Heart right ventricle (tissue), 16 donors: ENCODE data around the gene HBP1. TPM values are rescaled to one million over a fixed set of nuclear protein-coding genes. Genes with fewer than 3 reads are reported as not detected.

ENCODE experiments used
- ATAC-seq, 8 donors: fragments of 200-7000 bp; cut with Tn5 transposase; one replicate each; pipeline ENCODE4 v1.9.1; 2020; ENCODE audit warnings: mild to moderate bottlenecking in 8 of 8, moderate library complexity in 8 of 8, moderate number of reproducible peaks in 1 of 8
- DNase-seq, 2 donors: peaks; one replicate each; pipeline ENCODE4 v3.0.0-alpha.2; 2020
- H3K27ac ChIP-seq, 10 donors: fragments of 200-600 bp; sonication (generic) in 2 of 10; one replicate each; pipeline versions ENCODE4 v1.5.0 to v1.8.0; 2020 to 2022; ENCODE audit warnings: mild to moderate bottlenecking in 3 of 10
- H3K27me3 ChIP-seq, 7 donors: fragments of 200-600 bp; one replicate each; pipeline ENCODE4 v1.8.0; 2021 to 2022; ENCODE audit warnings: mild to moderate bottlenecking in 2 of 7
- H3K36me3 ChIP-seq, 9 donors: fragments of 200-600 bp; sonication (generic) in 1 of 9; one replicate each; pipeline versions ENCODE4 v1.5.0 to v1.8.0; 2020 to 2022; ENCODE audit warnings: mild to moderate bottlenecking in 2 of 9
- H3K4me1 ChIP-seq, 9 donors: fragments of 200-600 bp; sonication (generic) in 1 of 9; one replicate each; pipeline versions ENCODE4 v1.5.0 to v1.8.0; 2020 to 2022; ENCODE audit warnings: mild to moderate bottlenecking in 4 of 9
- H3K4me3 ChIP-seq, 10 donors: fragments of 200-600 bp; sonication (generic) in 2 of 10; one replicate each; pipeline versions ENCODE4 v1.5.0 to v1.8.0; 2020 to 2022; ENCODE audit warnings: mild to moderate bottlenecking in 7 of 10, moderate library complexity in 2 of 10
- H3K9me3 ChIP-seq, 11 donors: fragments of 200-600 bp in 10 of 11; sonication (generic) in 2 of 11; one replicate each; pipeline versions ENCODE4 v1.5.0 to v1.8.0; 2013 to 2022; ENCODE audit warnings: mild to moderate bottlenecking in 2 of 11, control low read depth in 1 of 11, moderate library complexity in 1 of 11
- WGBS, 2 donors: extraction: QIAGEN DNeasy Blood & Tissue Kit; methylation state at CpG; one replicate each; pipeline ENCODE4 v1.1.7; 2013; ENCODE audit warnings: inconsistent platforms in 1 of 2; 5-methylcytosine and 5-hydroxymethylcytosine counted together
- intact Hi-C, 10 donors: fragments of 100-400 bp; cut with DNase I; formaldehyde crosslinking; loops; one replicate each; pipeline versions ENCODE4 v1.11.1 to v1.14.2; 2022
- polyA plus RNA-seq, 2 donors: library from polyadenylated mRNA; stranded (reverse); fragments of 200-250 nt; gene quantifications; one replicate each; pipeline ENCODE4 v1.2.3, GENCODE V29; 2013
- total RNA-seq, 10 donors: library from RNA; stranded (reverse); fragmentation: NEBNext Ultra II Directional in 3 of 10; extraction: Animal tissue kit (Norgen Biotek cat#: 25700) in 3 of 10; gene quantifications; one replicate each; pipeline versions ENCODE4 v1.2.1 to v1.2.4, GENCODE V29; 2021 to 2023
- TF ChIP-seq, protein P1 (sequence below), 9 donors: fragments of 200-600 bp; sonication (generic) in 2 of 9; IDR thresholded peaks; one replicate each; pipeline versions ENCODE4 v1.5.0 to v1.8.0; 2021 to 2022; ENCODE audit warnings: antibody characterized with exemption in 9 of 9, mild to moderate bottlenecking in 5 of 9, moderate library complexity in 1 of 9
- donor health status: Arrhythmogenic right ventricular cardiomyopathy.
- donor health status: ischemic (EF 13 %, LVEDD 7.1; RV severe dilation, severe dysfunction).
- donor health status: healthy with polysubstance abuse.
- donor health status: DM: no; HTN: yes; CAD: no.
- donor health status: DM: no; HTN: no; CAD: no.
- donor health status: ischemic (EF 25% LVEDD 6.9; RV normal size, moderate dysfunction).
- donor health status: ischemic (EF 25% LVEDD 5.7; RV mildly dilated, moderate dysfunction).
- donor health status: healthy.
- donor health status: DM: yes; HTN: yes; CAD: no.
- donor health status: Ischemic cardiomyopathy.
- donor health status: ischemic (EF 35%, LVEDD 5.7; RV mildly dilated, moderate dysfunction).
- donor health status: nonischemic (EF 11% LVEDD 7.7; RV severe dilation, severe dysfunction).
- donor health status: DM: yes; HTN: yes; CAD: no.
- donor health status: PGD.
- donor health status: ischemic (EF 29% LVEDD 5.4; RV normal size, mild dysfunction).
- donor health status: nonischemic (EF 23%, LVEDD 6.1; RV moderate dilation, normal function).

HBP1 gene
- total and polyA plus RNA-seq, 12 donors = 21.4 to 80.3 (median 60.3) TPM

DNA sequence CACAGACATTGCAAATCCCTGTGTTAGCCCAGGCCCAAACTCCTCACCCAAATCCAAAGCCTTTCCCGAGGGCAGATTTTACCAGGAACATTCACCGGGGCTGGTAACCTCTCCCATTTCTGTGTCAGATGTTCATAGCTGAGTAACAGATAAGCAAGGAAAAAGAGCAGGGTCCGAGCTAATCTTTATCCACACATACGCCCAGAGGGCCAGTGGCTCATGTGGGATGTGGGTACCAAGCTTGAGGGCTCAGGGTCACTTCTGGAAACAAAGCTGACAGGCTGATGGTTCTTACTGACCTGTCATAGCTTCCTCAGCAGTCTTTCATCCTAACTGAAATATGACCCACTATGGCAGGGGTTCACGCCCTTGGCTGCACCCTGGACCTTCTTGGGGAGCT is 39.8 kb downstream of the HBP1 start:
- intact Hi-C loops = loop anchor here in 7 of 10 donors (10.0 kb wide), 5 partner anchors 246 to 666 kb away; partner anchors contain the start of gene BCAP29 (in 1 of the 7)
- Histone ChIP-seq H3K36me3 (peaks cover 0 to 70% (median 17%) of the 10 kb centered on the region in 9 donors), H3K9me3 (peaks cover 0 to 3% (median 0%) of the 10 kb centered on the region in 11 donors), H3K4me3 (no peak overlapping the region), H3K27me3 (no peaks in the 10 kb centered on the region), H3K4me1 (peaks cover 7 to 37% (median 18%) of the 10 kb centered on the region in 9 donors), H3K27ac (peak overlapping the region; percentile 8 to 81 (median 68))
- TF ChIP-seq, protein P1, sequence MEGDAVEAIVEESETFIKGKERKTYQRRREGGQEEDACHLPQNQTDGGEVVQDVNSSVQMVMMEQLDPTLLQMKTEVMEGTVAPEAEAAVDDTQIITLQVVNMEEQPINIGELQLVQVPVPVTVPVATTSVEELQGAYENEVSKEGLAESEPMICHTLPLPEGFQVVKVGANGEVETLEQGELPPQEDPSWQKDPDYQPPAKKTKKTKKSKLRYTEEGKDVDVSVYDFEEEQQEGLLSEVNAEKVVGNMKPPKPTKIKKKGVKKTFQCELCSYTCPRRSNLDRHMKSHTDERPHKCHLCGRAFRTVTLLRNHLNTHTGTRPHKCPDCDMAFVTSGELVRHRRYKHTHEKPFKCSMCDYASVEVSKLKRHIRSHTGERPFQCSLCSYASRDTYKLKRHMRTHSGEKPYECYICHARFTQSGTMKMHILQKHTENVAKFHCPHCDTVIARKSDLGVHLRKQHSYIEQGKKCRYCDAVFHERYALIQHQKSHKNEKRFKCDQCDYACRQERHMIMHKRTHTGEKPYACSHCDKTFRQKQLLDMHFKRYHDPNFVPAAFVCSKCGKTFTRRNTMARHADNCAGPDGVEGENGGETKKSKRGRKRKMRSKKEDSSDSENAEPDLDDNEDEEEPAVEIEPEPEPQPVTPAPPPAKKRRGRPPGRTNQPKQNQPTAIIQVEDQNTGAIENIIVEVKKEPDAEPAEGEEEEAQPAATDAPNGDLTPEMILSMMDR (IDR thresholded peaks at IDR 0.05) = no peak
- DNase-seq = no peak
- WGBS, 2 donors = 75 to 76% methylated on average over 5 of the region's 5 CpGs
- ATAC-seq = no peak

DNA sequence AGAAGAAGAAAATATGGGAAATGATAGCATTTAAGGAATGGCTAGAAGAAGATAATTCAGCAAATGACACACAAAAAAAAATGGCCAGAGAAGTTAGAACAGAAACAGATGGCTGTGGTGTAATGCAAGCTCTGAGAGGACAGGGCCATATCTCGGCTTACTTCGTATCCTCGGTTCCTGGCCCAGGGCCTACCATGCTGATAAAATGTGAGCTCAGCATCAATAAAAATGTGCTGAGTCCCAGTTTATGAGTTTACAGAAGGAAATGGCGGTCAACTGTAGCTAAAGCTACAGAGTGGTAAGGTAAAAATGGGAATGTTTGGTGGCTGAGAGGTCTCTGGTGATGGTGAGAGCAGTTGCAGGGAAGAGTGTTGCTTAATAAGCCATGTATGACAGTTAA is 40.8 kb downstream of the HBP1 start:
- no peaks in the 10 kb centered on the region for H3K27me3 ChIP-seq
- WGBS, 2 donors = 48 to 65% methylated on average over 4 of the region's 4 CpGs
- peaks cover 0 to 60% (median 17%) of the 10 kb centered on the region in 9 donors for H3K36me3 ChIP-seq
- peak overlapping the region in 7 of 10 donors; percentile 57 to 81 (median 77) for H3K27ac ChIP-seq
- intact Hi-C loops = loop anchor here in 7 of 10 donors (10.0 kb wide), 5 partner anchors 245 to 665 kb away; partner anchors contain the start of gene BCAP29 (in 1 of the 7)
- TF ChIP-seq, protein P1 (IDR thresholded peaks at IDR 0.05) = no peak
- DNase-seq (no peak), ATAC-seq (peak in 3 of 8 donors; percentile 27 to 56 (median 46))
- H3K4me1 ChIP-seq = peaks cover 7 to 37% (median 18%) of the 10 kb centered on the region in 9 donors
- no peak overlapping the region for H3K4me3 ChIP-seq
- H3K9me3 ChIP-seq = peaks cover 0 to 13% (median 0%) of the 10 kb centered on the region in 11 donors

DNA sequence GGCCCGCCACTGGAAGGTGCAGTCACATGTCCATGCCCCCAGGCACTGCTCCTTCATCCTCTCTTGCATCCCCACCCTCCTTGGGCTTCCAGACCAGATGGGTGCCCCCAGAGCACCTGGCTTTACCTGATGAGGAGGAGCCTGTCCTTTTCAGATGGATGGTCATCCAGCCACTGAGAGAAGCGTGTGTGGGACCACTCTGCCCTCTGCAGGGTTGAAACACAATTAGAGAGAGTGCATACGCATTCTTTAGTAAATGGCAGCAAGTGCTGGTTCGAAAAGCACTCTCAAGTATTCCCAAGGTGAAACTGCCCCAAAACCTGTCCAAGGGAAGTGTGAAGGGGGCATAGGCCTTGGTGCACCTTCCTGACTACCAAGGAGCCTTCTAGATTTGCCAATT is 41.6 kb downstream of the HBP1 start:
- intact Hi-C loops = loop anchor here in 2 of 10 donors (10.0 kb wide), 2 partner anchors 74 to 254 kb away; no protein-coding TSS in a partner anchor
- ATAC-seq (no peak), DNase-seq (no peak)
- peaks cover 0 to 21% (median 0%) of the 10 kb centered on the region in 11 donors for H3K9me3 ChIP-seq
- peaks cover 7 to 37% (median 18%) of the 10 kb centered on the region in 9 donors for H3K4me1 ChIP-seq
- TF ChIP-seq, protein P1 (IDR thresholded peaks at IDR 0.05) = no peak
- H3K27ac ChIP-seq = no peak overlapping the region
- H3K4me3 ChIP-seq = no peak overlapping the region
- no peaks in the 10 kb centered on the region for H3K27me3 ChIP-seq
- H3K36me3 ChIP-seq = peaks cover 0 to 52% (median 10%) of the 10 kb centered on the region in 9 donors
- WGBS, 2 donors = 96% methylated on average over 4 of the region's 4 CpGs

DNA sequence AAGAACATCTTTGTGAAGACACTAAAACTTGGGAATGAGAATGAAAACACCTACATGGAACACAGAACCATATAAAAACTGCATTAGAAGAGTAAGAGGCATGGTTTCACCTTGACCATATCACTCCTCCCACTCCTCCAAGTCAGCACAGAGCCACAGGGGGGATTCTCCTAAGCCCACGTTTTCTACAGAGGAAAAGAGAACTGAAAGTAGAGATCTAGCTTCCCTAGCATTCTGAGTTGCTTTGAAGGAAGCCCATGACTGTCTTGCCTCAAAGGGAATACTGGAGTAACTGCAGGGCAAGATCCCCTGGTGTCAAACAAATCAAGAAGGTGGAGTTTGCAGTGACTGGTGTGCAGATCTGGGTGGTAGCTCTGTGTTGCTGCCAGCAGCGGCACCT is 43.9 kb downstream of the HBP1 start:
- ATAC-seq (no peak), DNase-seq (no peak)
- no peak overlapping the region for H3K4me3 ChIP-seq
- TF ChIP-seq, protein P1 (IDR thresholded peaks at IDR 0.05) = no peak
- H3K4me1 ChIP-seq = peaks cover 3 to 24% (median 9%) of the 10 kb centered on the region in 9 donors
- H3K9me3 ChIP-seq = peaks cover 0 to 31% (median 4%) of the 10 kb centered on the region in 11 donors
- WGBS, 2 donors = 75 to 84% methylated on average over 2 of the region's 2 CpGs
- peak overlapping the region in 5 of 10 donors; percentile 6 to 45 (median 38) for H3K27ac ChIP-seq
- intact Hi-C loops = loop anchor here in 2 of 10 donors (10.0 kb wide), 2 partner anchors 72 to 252 kb away; no protein-coding TSS in a partner anchor
- peaks cover 0 to 28% (median 10%) of the 10 kb centered on the region in 9 donors for H3K36me3 ChIP-seq
- H3K27me3 ChIP-seq = no peaks in the 10 kb centered on the region
